Medulla oblongata (tissue), 1 donor: ENCODE results near the gene LIPN.

ENCODE experiments used
- DNase-seq: peaks from one replicate; pipeline ENCODE4 v3.0.0-alpha.2; 2015; ENCODE audit errors: extremely low spot score

The LIPN gene

GRCh38 chr10:88827671-88828070 lies 67.9 kb downstream of the LIPN start:
- no peak for DNase-seq

GRCh38 chr10:88828310-88828709 lies 68.5 kb downstream of the LIPN start:
- DNase-seq, result no peak
